Esophagus (tissue), 2 donors: ENCODE measurements around the gene FIGN. TPM values are rescaled to one million over a fixed set of nuclear protein-coding genes. Genes with fewer than 3 reads are reported as not detected.

Experiments
- H3K27ac ChIP-seq, 2 donors: one replicate each; pipeline ENCODE4 v1.5.1; 2013; ENCODE audit warnings: low read depth in 2 of 2, mild to moderate bottlenecking in 2 of 2, inconsistent platforms in 1 of 2, low read length in 1 of 2, moderate library complexity in 1 of 2
- H3K27me3 ChIP-seq, 2 donors: one replicate each; pipeline ENCODE4 v1.6.1; 2013; ENCODE audit warnings: low read length in 2 of 2, control low read depth in 1 of 2, mild to moderate bottlenecking in 1 of 2; ENCODE audit not compliant: insufficient read depth in 2 of 2, control insufficient read depth in 1 of 2
- H3K36me3 ChIP-seq, 2 donors: one replicate each; pipeline ENCODE4 v1.6.1; 2013; ENCODE audit warnings: low read length in 1 of 2; ENCODE audit not compliant: control insufficient read depth in 2 of 2, insufficient read depth in 2 of 2
- H3K4me1 ChIP-seq, 2 donors: one replicate each; pipeline ENCODE4 v1.6.1; 2013; ENCODE audit warnings: low read length in 1 of 2; ENCODE audit not compliant: control insufficient read depth in 2 of 2, insufficient read depth in 2 of 2
- H3K4me3 ChIP-seq, 2 donors: one replicate each; pipeline ENCODE4 v1.5.1; 2013; ENCODE audit warnings: low read length in 2 of 2, mild to moderate bottlenecking in 2 of 2, low read depth in 1 of 2, moderate library complexity in 1 of 2
- H3K9me3 ChIP-seq, 2 donors: one replicate each; pipeline ENCODE4 v1.6.1; 2013; ENCODE audit warnings: mild to moderate bottlenecking in 2 of 2, low read depth in 1 of 2, low read length in 1 of 2, moderate library complexity in 1 of 2; ENCODE audit not compliant: control insufficient read depth in 2 of 2, insufficient read depth in 1 of 2
- WGBS, 2 donors: extraction: QIAGEN DNeasy Blood & Tissue Kit; methylation state at CpG; one replicate each; pipeline ENCODE4 v1.1.7; 2013; 5-methylcytosine and 5-hydroxymethylcytosine counted together
- polyA plus RNA-seq, 2 donors: library from polyadenylated mRNA; stranded (reverse); fragments of 200-250 nt; gene quantifications; one replicate each; pipeline ENCODE4 v1.2.3, GENCODE V29; 2013
- donor health status: healthy with polysubstance abuse.
- donor health status: Bipolar disorder and iron deficiency.

Gene FIGN
- polyA plus RNA-seq, 2 donors: 0.21 to 0.49 TPM

DNA sequence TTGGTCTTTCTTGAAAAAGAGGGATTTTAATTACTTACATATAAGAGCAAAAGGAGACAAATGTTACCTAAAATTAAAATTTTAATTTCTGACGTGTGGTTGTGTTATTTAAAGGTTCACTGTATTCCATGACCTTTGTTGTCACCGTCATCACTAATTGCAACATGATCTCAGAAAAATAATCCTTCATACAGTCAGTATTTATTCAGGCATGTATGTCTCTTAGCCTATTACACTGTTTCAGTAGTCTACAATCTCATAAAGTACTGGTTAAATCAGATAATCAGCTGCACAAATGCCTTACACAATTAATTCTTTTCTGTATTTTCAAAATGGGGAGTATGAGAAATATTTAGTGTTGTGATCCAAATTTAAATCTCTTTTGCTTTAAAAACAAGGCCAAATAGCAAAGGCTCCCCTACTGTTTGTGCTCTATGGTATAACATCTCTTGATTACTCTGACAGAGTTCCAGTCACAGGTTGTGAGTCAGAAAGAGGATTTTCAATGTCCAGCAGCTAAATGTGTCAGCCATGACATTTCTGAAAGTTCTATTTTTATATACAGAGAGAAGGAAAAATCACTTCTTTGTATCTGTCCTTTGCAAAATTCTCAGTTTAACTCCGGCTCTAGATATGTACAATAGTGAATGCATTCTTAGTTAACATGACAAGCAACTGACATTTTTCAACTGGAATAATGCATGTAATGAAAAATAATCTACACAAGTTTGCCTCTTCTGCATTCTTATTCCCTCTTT, 184.0 kb downstream of the FIGN start:
- H3K36me3 ChIP-seq: no peaks in the 10 kb centered on the region
- H3K4me1 ChIP-seq: no peaks in the 10 kb centered on the region
- no peaks in the 10 kb centered on the region for H3K9me3 ChIP-seq
- no peak overlapping the region for H3K4me3 ChIP-seq
- no peak overlapping the region for H3K27ac ChIP-seq
- no peaks in the 10 kb centered on the region for H3K27me3 ChIP-seq
- WGBS, 2 donors: 74 to 77% methylated on average over 3 of the region's 3 CpGs

- Histone ChIP-seq H3K27ac (no peak overlapping the region), H3K36me3 (no peaks in the 10 kb centered on the region), H3K4me3 (no peak overlapping the region), H3K27me3 (no peaks in the 10 kb centered on the region), H3K4me1 (no peaks in the 10 kb centered on the region), H3K9me3 (no peaks in the 10 kb centered on the region)
- 89 to 91% methylated on average over 3 of the region's 3 CpGs for WGBS, 2 donors
Measured at GRCh38 chr2:163548970-163549369, 186.8 kb downstream of the FIGN start.
